Testis (tissue), 2 donors: ENCODE data around the gene MED25.
A peak's percentile ranks its signal among the peaks of the same experiment; 100 is the strongest.

Experiments used
- POLR2A ChIP-seq: fragments of 450-650 bp; IDR thresholded peaks from one replicate; pipeline ENCODE4 v1.6.1; 2017; ENCODE audit warnings: antibody characterized with exemption, mild to moderate bottlenecking, moderate library complexity
- TF ChIP-seq, protein P1 (sequence below), 3 experiments: fragments of 450-650 bp in 2 of 3; fragments of 200-600 bp in 1 of 3; sonication (generic) in 1 of 3; IDR thresholded peaks; one replicate each; pipeline ENCODE4 v1.5.1; 2016 to 2019; ENCODE audit warnings: antibody characterized with exemption in 3 of 3, mild to moderate bottlenecking in 2 of 3, moderate library complexity in 1 of 3

DNA sequence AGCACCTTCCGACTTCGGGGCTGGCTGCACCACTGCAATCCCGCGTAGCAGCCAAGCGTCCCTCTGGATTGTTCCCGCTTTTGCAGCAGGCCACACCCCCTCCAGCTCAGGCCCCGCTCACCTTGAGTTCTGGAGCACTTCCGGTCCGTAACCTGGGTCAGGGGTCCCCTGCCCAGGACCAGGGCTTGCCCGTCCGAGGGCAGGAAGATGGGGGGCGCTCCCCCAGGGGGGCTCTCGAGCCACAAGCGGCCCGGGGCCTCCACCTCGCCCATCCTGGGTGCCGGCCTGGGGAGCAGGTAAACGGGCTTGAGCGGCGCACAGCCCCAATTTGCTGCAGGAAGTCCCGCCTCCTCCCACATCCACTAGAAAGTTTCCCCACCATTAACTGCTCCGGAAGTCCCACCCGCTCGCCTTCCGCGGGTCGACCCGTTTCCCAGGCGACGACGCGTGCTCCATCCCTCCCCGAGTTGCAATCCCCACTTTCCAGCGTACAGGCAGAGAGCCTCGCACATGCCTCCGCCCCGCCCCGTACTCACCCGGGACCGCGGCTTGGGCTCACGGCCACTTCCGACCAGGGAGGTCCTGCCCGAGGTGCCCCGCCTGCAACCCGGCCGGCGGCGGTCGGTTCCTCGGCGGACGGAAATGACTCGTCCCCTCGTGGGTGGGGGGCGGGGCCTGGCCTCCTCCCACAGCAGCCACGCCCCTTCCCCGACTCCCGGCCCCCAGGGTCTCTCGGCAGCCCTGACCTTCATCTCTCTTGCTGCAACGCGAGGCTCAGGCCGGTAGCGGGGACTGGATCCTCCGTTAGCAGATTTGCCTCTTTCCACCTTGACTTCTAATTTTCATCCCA lies 49.1 kb downstream of the MED25 start, which contains the start of gene PNKP:
- TF ChIP-seq, protein P1, sequence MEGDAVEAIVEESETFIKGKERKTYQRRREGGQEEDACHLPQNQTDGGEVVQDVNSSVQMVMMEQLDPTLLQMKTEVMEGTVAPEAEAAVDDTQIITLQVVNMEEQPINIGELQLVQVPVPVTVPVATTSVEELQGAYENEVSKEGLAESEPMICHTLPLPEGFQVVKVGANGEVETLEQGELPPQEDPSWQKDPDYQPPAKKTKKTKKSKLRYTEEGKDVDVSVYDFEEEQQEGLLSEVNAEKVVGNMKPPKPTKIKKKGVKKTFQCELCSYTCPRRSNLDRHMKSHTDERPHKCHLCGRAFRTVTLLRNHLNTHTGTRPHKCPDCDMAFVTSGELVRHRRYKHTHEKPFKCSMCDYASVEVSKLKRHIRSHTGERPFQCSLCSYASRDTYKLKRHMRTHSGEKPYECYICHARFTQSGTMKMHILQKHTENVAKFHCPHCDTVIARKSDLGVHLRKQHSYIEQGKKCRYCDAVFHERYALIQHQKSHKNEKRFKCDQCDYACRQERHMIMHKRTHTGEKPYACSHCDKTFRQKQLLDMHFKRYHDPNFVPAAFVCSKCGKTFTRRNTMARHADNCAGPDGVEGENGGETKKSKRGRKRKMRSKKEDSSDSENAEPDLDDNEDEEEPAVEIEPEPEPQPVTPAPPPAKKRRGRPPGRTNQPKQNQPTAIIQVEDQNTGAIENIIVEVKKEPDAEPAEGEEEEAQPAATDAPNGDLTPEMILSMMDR (IDR thresholded peaks at IDR 0.05) = peak in 1 of 3 experiments; percentile 1
- TF ChIP-seq POLR2A = no peak
